Lung (tissue), 12 donors: Measurements from ENCODE around the gene TMEM178B. TPM values are rescaled to one million over a fixed set of nuclear protein-coding genes. Genes with fewer than 3 reads are reported as not detected.

Experiments
- ATAC-seq: fragments of 200-7000 bp; cut with Tn5 transposase; one replicate; pipeline ENCODE4 v1.9.1; 2020; ENCODE audit warnings: moderate number of reproducible peaks; ENCODE audit not compliant: insufficient read depth, low FRiP score
- DNase-seq, 3 donors: peaks; one replicate each; pipeline ENCODE4 v3.0.0-alpha.2; 2013 to 2017
- H3K27ac ChIP-seq, 2 donors: one replicate each; pipeline ENCODE4 v1.5.1; 2013; ENCODE audit warnings: mild to moderate bottlenecking in 2 of 2, moderate library complexity in 2 of 2, control low read depth in 1 of 2, inconsistent platforms in 1 of 2, low read depth in 1 of 2, low read length in 1 of 2
- H3K27me3 ChIP-seq, 3 donors: one replicate each; pipeline ENCODE4 v1.5.1; 2013; ENCODE audit warnings: low read length in 2 of 3; ENCODE audit not compliant: control insufficient read depth in 3 of 3, insufficient read depth in 3 of 3
- H3K36me3 ChIP-seq, 4 donors: one replicate each; pipeline ENCODE4 v1.5.1; 2013; ENCODE audit warnings: low read length in 4 of 4, mild to moderate bottlenecking in 1 of 4, moderate library complexity in 1 of 4; ENCODE audit not compliant: control insufficient read depth in 4 of 4, insufficient read depth in 4 of 4
- H3K4me1 ChIP-seq, 5 donors: one replicate each; pipeline ENCODE4 v1.5.1; 2013; ENCODE audit warnings: low read length in 5 of 5, mild to moderate bottlenecking in 2 of 5, moderate library complexity in 1 of 5; ENCODE audit not compliant: control insufficient read depth in 5 of 5, insufficient read depth in 5 of 5
- H3K4me3 ChIP-seq: one replicate; pipeline ENCODE4 v1.5.1; 2013; ENCODE audit warnings: mild to moderate bottlenecking, control low read depth, moderate library complexity
- H3K9ac ChIP-seq, 2 donors: one replicate each; pipeline ENCODE4 v1.5.1; 2013; ENCODE audit warnings: low read length in 2 of 2, control low read depth in 1 of 2; ENCODE audit not compliant: insufficient read depth in 1 of 2
- H3K9me3 ChIP-seq, 4 donors: one replicate each; pipeline ENCODE4 v1.5.1; 2013; ENCODE audit warnings: low read length in 3 of 4, mild to moderate bottlenecking in 1 of 4, moderate library complexity in 1 of 4; ENCODE audit not compliant: control insufficient read depth in 4 of 4, insufficient read depth in 3 of 4
- CTCF ChIP-seq: IDR thresholded peaks from 2 replicates; pipeline ENCODE4 v1.5.1; 2012; ENCODE audit warnings: mild to moderate bottlenecking; ENCODE audit errors: control extremely low read depth, extremely low read depth
- WGBS, 2 donors: extraction: QIAGEN DNeasy Blood & Tissue Kit; methylation state at CpG; one replicate each; pipeline ENCODE4 v1.1.7; 2013; 5-methylcytosine and 5-hydroxymethylcytosine counted together
- polyA plus RNA-seq, 2 donors: library from polyadenylated mRNA; stranded (reverse); fragments of 200-250 nt; gene quantifications; one replicate each; pipeline ENCODE4 v1.2.1, GENCODE V29; 2013
- total RNA-seq, 2 donors: library from RNA; depleted of rRNA in 1 of 2; stranded (reverse); fragments of >200 nt in 1 of 2; gene quantifications; one replicate each; pipeline ENCODE4 v1.2.1, GENCODE V29; 2014 to 2021
- donor health status: control.
- donor health status: control.
- donor health status: Bipolar disorder and iron deficiency.
- donor health status: healthy.
- donor health status: DM: yes; HTN: yes; CAD: no.

Gene TMEM178B
- total and polyA plus RNA-seq, 4 donors = 0.04 to 2.4 (median 0.48) TPM

GRCh38 chr7:141390339-141390738 is 316.5 kb downstream of the TMEM178B start:
- Histone ChIP-seq H3K4me1 (no peaks in the 10 kb centered on the region), H3K27ac (no peak overlapping the region), H3K9ac (no peak overlapping the region), H3K4me3 (no peak overlapping the region), H3K36me3 (no peaks in the 10 kb centered on the region), H3K9me3 (no peaks in the 10 kb centered on the region), H3K27me3 (no peaks in the 10 kb centered on the region)
- DNase-seq (no peak), ATAC-seq (no peak)
- 88% methylated on average over 6 of the region's 6 CpGs for WGBS, 2 donors
- TF ChIP-seq CTCF = no peak

GRCh38 chr7:141393056-141393455 is 319.2 kb downstream of the TMEM178B start:
- Histone ChIP-seq H3K27me3 (no peaks in the 10 kb centered on the region), H3K36me3 (no peaks in the 10 kb centered on the region), H3K4me1 (no peaks in the 10 kb centered on the region), H3K27ac (no peak overlapping the region), H3K9me3 (no peaks in the 10 kb centered on the region), H3K9ac (no peak overlapping the region), H3K4me3 (no peak overlapping the region)
- DNase-seq (no peak), ATAC-seq (no peak)
- 58 to 75% methylated on average over 4 of the region's 4 CpGs for WGBS, 2 donors
- TF ChIP-seq CTCF = no peak

GRCh38 chr7:141397236-141398163 is 323.6 kb downstream of the TMEM178B start:
- H3K9me3 ChIP-seq = peaks cover 0 to 2% (median 0%) of the 10 kb centered on the region in 4 donors
- 84 to 85% methylated on average over 7 of the region's 7 CpGs for WGBS, 2 donors
- DNase-seq (no peak), ATAC-seq (no peak)
- H3K36me3 ChIP-seq = no peaks in the 10 kb centered on the region
- no peaks in the 10 kb centered on the region for H3K27me3 ChIP-seq
- H3K4me1 ChIP-seq = no peaks in the 10 kb centered on the region
- no peak overlapping the region for H3K27ac ChIP-seq
- no peak for TF ChIP-seq CTCF
- H3K9ac ChIP-seq = no peak overlapping the region
- no peak overlapping the region for H3K4me3 ChIP-seq
